ENCODE results near the gene SUCO.
"Not testable (repeated sequence)": the region's sequence is repeated elsewhere in the genome, so short reads cannot be mapped to it uniquely, and the experiment has no call there.

The SUCO gene

DNA sequence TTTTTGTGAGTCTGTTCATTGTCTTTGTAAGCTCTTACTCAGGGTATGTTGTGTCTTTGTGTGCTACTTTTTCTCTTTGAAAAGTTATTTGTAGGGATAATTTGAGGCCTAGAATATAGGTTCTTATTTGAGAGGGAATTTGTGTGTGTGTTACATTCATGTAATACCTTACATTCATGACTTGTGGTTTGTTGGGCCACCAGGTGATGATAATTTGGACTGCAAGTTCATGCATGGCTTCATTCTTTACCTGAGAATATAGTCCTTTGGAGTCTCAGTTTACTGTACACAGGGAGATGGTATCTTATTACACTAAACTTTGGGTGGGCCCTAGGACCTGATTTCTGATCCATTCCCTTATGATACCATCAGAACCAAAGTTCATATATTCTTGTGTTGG lies 74.2 kb downstream of the SUCO start:
- no peak for DNase-seq (ENCODE audit: low read depth)

DNA sequence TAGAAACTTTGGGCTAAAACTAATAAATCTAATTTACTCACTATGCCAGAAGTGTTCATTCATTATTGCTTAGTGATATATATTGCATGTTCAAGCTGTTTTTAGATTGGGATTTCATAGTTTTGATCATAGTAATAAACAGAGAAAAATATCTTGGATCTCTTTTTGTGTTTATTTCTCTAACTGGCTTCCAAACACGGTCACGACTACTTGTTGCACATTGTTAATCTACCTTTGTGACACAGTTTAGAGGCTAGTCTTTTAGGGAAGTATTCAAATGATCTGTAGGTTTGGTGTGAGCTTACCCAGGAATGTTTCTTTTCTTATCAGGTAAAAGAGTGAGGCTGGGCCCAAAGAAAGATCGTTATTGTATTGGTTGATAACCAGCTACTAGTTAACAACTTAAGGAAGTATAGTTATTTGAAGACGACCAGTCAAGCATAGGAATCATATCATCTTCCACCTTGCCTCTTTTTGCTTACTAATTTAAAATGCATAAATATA lies 75.2 kb downstream of the SUCO start:
- no peak for DNase-seq (ENCODE audit: low read depth)

DNA sequence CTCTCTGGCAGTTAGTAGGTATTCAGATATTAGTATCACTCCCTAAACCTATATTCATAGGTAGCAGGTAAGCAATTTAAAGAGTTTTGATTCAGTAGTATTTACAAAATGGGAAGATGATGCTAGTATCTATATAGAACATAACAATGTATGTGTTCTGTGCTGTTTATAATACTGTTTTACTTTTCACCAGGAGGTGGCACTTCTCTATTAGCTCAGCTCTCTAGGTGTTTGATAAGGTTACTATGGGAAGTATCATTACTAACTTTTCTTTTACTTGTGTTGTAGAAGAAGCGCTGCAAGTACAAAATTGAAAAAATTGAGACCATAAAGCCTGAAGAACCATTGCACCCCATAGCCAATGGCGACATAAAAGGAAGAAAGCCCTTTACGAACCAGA lies 76.6 kb downstream of the SUCO start:
- DNase-seq (ENCODE audit: low read depth): no peak

DNA sequence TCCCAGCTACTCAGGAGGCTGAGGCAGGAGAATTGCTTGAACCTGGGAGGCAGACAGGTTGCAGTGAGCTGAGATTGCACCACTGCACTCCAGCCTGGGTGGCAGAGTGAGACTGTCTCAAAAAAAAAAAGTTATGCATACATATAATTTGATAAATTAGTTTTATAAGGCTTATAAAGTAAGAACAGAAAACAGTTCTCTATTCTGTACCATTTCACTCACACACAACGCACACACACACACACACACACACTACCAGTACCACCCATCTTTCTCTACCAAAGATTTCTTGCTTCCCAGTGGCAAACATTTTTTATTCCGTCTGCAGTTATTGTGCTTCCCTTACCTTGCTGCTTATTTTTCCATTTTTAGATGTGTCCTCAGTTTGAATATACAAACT lies 79.5 kb downstream of the SUCO start:
- no peak for DNase-seq (ENCODE audit: low read depth)

DNA sequence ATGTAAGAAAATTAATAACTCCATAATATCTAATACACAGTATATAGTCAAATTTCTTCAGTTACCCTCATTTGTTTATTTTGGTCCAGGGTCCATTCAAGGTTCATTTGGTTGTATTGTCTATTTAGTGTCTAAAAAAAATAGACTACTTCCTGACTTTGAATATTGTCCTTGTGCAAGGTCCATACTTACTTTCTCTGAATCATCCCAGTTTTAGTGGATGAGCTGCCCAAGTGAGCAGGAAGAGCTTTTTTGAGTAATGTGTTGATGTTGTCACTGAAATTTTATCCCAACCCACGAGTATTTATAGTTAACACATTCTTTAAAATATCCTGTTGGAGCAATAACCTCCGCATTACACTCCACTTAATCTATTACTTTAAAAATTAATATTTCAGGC lies 80.3 kb downstream of the SUCO start:
- DNase-seq (ENCODE audit: low read depth): no peak

DNA sequence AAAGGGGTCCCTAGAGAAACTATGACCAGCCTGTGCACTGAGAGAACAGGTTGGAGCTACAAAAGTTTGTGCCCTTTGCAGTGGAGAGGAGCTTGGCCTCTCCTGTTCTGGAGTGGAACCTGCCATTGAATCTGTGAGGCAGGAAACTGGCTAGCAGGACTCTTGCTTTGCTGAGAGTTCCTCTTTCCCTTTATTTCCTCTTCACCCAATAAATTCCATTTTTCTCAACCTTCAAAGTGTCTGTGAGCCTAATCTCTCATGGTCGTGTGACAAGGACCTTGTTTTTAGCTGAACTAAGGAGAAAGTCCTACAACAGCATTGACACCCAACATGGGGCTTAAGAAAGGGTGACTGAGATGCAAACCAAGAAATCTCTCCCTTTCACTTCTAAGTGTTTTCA lies 83.2 kb downstream of the SUCO start:
- no peak for DNase-seq (ENCODE audit: low read depth)

DNA sequence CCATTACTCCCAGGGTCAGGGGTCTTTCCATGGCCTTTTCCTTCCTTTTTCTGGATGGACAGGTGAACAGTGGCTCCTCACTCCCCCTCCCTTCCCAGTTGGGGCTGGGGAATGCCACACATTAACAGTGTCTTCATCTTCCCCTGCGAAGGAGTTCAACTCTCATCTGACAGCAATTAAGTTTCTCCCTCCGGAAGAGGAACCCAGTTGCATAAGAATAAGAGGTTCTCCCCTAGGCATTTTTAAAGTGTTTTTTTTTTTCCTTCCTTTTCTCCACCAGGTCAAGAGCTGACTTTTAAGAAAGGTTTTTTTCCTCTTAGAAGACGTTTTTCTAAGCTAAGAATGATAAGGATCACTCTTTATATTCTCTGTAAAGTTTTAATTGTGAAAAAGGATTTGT lies 83.7 kb downstream of the SUCO start:
- no peak for DNase-seq (ENCODE audit: low read depth)

DNA sequence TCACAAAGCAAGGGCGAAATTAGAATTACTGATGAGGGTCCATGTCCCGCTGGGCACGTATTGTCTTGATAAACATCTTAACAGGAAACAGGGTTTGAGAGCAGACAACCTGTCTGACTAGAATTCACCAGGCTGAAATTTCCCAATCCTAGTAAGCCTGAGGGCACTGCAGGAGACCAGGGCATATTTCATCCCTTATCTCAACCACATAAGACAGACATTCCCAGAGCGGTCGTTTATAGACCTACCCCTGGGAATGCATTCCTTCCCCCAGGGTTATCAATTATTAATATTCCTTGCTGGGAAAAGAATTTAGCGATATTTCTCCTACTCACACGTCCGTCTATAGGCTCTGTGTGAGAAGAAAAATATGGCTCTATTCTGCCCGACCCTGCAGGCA lies 87.7 kb downstream of the SUCO start:
- not testable (repeated sequence) for DNase-seq (ENCODE audit: low read depth)

DNA sequence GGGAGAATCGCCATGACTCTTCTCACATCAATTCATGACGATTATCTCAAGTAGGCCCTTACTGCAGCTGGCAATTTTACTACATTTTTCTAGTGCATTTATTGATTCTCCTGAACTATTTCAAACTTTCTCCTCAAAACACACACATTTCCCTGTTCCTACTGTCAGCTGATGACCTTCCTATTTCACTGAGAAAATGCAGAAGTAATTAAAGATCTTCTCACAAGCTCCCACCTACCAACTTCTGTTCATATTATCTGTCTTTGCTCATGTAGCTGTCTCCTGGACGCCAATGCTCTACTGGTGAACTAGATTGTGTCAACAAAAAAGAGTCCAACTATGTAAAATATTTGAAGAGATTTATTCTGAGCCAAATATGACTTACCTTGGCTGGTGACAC lies 89.6 kb downstream of the SUCO start:
- DNase-seq (ENCODE audit: low read depth): no peak

DNA sequence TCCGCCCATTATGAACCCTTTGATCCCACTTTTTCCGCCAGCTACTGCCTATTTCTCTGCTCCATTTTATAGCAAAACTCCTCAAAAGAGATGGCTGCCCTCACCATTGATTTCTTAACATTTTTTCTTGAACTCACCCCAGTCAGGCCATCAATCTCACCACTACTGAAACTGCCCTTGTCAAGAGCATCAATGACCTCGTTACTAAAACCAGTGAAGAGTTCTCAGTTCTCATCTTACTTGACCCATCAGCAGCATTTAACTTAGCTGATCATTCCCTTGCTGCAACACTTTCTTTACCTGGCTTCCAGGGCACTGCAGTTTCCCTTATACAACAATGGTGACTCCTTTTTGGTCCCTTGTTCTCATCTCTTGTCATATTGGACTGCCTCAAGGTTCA lies 90.8 kb downstream of the SUCO start:
- DNase-seq (ENCODE audit: low read depth): no peak

DNA sequence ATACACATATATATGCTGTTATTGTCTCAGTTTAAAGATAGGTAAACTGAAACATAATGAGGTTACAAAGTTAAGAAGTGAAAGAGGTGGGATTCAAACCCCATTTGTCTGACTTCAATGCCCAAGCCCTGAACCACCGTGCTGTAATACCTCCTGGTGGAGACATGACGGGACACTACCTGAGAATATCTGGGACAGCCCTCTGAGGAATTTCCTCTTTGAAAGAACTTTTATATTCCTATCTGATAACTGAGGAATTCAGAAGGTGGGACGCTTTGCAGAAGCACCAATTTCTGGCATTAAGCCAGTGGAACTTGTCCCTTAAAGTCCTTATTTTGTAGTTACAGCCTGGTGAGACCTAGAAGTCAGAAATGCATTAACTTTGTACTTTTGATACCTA lies 93.9 kb downstream of the SUCO start:
- no peak for DNase-seq (ENCODE audit: low read depth)

DNA sequence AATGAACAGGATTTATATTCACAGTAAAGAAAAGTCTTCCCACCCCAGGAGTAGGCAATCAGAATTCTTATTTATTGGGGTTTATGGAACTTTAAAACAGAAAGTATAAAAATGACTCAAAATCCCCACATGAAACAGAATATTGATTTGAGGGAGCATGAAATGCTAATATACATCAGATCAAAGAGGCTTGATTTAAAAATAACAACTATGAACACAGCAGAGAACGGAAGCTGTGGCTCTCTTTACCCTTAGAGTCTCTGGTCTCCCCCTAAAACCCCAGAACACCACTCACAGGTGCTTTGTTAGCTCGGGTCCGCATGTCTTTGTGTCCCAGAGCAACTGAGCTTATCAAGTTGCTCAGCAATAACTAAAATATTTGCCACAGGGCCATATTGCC lies 94.8 kb downstream of the SUCO start:
- DNase-seq (ENCODE audit: low read depth): no peak

DNA sequence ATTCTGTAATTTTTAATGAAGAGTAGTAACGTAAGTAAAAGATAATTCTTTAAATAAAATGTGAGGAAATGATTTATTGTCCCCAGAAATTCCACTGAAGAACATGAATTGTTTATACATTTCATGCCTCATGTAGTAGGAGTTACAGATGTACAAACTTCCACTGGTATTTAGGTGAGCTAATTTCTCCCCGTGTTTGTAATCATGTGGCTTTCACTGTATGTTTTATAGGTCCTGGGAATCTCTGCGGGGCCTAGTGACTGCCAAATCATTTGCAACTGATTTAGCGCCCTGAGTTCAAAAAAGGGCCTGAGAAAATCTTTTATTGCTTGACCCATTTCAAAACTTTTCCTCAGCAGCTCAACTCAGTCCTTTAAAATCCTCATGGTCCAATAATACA lies 95.5 kb downstream of the SUCO start:
- DNase-seq (ENCODE audit: low read depth): no peak

DNA sequence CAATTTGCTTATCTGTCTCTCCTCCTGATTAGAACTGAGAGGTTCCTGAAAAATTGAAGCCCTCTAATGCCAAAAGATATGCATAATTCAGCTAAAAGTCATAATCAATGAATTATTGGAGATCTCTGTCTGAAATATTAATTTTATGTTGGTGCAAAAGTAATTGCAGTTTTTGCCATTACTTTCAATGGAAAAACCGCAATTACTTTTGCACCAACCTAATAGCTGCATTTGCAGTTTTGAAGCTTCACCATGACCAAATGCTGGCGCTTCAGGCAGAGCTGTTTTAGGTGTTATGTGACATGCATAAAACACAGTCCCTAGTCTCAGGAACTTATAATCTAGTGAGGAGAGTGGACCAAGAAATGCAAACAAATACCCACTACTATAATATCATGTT lies 96.2 kb downstream of the SUCO start:
- no peak for DNase-seq (ENCODE audit: low read depth)

DNA sequence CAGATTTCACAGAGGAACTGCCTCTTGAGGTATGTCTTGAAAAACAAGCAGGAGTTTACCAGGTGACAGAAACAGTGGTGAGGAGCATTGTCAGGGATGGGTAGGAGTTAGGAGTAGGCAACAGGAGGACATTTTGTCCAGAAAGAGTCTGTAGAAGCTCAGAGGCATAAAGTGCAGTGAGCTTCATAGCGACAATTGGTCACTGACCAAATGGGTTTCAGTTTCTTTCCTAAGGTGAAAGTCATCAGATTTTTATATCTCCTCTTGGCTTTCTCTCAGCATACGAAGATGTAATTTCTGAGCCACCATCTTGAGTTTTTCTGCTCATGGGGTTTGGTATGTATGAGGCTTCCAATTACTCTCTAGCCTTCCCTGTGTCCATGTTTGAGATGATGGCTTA lies 96.7 kb downstream of the SUCO start:
- no peak for DNase-seq (ENCODE audit: low read depth)

DNA sequence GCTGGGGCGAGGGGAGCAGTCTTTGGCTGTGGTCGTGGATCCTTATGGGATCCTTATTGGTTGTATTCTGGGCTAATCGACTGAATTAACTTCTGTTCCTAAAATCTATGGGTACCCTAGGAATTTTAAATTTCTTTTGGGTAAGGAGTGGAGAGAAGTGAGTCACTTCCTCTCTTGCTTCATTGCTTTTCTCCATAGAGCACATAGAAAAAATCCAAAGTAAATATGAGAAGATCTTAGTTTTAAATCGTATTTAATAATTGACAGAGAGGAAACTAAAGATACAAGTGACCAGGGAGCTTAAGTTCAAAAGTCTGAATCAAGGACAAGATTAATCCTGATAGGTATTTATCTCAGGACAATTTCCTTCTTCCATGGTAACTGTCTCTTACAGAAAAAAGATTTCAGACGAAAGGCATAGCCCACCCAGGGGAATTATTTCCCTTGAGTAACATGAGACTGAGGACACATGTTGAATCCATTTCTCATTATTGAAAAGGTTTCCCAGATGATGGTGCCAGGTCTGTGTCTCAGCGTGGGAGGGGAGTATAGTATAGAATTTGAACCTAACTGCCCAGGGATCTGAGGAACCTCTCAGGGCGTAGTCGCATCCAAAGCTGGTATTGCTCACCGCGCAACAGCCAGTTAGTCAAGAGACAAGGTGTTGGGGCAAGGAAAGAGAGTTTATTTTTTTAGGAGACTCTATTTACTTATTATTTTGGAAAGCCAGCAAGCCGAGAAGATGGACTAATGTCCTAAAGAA lies 97.3 kb downstream of the SUCO start:
- no peak for DNase-seq (ENCODE audit: low read depth)

DNA sequence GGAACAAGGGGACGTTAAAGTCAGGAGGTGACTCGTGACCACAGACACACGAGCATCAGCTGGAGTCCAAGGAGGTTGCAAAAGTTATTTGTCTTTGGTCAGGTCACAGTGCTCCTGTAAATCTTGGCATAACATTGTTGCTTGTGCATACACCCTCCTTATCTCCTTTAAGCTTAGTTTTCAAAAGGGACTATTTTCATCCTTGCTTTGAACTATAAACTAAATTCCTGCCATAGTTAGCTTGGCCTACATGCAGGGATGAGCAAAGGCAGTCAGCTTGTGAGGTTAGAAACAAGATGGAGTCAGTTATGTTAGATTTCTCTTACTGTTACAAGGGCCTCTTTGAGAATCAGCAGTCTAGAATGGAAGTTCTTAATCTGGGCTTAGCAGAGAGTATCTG lies 97.9 kb downstream of the SUCO start:
- no peak for DNase-seq (ENCODE audit: low read depth)

DNA sequence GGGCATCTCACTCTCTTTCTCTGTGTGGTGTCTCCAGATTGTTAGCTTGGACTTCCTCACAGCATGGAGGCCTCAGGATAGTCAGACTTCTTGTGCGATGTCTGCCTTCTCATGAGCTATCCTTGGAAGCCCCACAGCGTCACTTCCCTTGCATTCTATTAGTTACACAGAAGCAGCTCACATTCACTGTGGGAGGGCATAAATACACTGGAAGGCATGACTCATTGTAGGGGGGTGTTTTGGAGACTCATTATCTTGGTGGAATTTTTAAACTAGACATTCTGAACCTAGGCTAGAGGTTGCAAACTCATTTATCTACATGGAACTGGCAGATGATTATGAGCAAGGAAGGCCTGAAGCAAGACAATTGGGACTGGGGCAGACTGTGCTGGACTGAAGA lies 104.6 kb downstream of the SUCO start:
- DNase-seq (ENCODE audit: low read depth): peak; percentile 39

DNA sequence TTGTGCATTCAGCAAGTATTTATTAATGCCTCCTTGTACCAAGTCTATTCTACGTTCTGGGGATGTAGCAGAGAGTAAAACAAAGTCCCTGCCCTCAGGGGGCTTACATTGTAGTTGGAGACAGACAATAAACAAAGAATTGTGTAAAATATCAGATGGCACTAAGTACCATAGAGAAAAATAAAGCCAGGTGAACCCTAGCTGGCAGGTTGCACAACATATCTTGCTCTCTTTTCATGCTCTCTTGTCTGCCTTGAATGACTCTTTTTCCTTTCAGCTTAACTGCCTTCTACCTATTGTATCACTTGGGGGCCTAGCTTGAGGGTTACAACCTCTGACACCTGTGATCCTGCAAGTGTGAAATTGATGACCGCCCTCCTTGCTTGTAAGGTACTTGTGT lies 105.3 kb downstream of the SUCO start:
- no peak for DNase-seq (ENCODE audit: low read depth)

DNA sequence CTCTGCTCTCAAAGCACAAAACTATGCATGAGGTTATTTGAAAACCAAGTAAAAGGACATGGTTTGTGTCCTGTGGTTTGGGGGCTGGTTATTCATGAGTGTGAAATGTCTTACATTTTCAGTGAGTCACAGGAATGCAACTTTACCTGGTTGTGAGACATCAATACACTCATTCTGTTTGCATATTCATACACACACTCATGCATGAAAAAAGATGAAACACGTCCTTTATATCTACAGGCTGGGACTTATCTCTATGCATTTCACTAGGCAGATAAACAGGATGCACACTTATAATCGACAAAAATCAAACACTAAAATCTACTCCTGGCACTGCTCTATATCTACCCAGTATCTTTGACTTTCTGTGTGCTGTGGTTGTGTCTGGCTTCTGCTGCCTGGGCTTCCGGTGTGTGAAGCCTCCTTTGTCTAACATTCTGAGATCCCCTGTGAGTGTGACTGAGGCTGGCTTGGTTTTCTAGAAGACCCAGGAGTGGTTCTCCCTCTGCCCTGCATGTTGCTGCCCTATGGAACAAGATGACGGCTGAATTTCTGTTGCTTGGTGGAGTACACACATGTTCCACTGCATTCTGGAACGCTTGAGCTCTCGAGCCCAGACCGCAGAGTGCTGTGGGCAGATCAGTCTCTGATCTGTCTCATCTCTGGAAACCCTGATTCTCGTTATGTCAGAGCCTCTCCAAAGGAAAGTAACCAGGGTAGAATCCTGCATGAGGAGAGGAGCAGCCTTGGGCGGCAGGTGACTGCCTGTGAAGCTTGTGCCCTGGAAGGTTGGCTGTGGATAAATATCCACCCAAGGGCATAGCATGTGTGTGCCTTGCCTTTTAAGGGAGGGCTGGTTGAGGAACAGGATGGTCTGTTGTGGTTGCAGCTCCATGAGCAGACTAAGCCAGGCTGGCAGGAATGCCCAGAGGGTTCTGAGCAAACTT lies 106.2 kb downstream of the SUCO start:
- peak; percentile 74 for DNase-seq (ENCODE audit: low read depth)

DNA sequence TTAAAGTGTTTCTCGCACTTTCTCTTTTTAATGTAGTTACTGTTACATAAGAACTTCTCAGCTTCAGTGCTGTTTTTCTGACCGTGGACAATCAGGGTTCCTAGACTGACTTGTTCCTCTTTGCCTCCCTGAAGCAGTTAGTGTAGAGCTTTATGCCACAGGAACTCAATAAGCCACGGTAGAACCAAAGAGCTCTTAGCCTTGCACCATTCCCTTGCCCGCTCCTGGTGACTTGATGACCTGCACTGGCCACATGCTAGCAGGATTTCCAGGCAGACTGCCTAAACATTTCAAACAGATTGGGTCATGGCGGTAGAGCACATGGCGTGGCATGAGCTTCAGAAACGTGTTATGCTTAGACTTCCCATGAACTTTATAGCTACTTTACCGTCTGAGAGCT lies 107.2 kb downstream of the SUCO start:
- no peak for DNase-seq (ENCODE audit: low read depth)

DNA sequence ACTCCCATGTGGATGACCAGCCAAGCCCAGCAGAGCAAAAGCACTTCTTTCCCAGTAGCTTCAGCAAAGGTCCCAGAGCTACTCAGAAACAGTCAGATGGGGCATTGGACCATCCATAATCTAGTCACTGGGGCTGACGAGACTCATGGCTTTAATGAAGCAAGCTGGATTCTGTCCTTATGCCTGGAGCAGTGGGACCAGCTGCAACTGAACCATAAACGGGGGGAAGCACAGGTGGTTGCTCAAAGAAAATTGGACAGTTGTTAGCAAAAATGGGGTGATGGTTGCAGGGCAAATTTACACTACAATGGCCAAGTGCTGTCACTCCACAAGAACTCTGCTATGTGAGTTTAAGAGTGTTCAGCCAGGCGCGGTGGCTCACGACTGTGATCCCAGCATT lies 108.5 kb downstream of the SUCO start:
- no peak for DNase-seq (ENCODE audit: low read depth)

DNA sequence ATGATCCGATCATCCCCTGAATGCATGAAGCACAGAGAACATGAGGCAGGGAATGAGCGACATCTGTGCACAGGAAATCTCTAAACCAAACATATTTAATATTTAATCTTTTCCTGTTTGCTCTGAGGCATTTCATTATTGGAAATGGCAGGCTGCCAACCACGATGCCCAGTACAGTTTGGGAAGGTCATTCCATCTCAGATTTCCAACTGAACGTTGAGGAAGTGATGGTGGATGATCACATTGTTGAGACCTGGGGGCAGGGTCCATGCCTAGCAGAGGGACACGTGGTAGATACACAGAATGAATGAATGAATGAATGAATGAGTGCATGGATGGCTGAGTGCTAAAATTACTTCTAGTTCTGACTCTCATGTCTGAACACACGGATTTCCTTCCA lies 110.0 kb downstream of the SUCO start:
- no peak for DNase-seq (ENCODE audit: low read depth)
